ENCODE results near the gene NFATC1.

DNA sequence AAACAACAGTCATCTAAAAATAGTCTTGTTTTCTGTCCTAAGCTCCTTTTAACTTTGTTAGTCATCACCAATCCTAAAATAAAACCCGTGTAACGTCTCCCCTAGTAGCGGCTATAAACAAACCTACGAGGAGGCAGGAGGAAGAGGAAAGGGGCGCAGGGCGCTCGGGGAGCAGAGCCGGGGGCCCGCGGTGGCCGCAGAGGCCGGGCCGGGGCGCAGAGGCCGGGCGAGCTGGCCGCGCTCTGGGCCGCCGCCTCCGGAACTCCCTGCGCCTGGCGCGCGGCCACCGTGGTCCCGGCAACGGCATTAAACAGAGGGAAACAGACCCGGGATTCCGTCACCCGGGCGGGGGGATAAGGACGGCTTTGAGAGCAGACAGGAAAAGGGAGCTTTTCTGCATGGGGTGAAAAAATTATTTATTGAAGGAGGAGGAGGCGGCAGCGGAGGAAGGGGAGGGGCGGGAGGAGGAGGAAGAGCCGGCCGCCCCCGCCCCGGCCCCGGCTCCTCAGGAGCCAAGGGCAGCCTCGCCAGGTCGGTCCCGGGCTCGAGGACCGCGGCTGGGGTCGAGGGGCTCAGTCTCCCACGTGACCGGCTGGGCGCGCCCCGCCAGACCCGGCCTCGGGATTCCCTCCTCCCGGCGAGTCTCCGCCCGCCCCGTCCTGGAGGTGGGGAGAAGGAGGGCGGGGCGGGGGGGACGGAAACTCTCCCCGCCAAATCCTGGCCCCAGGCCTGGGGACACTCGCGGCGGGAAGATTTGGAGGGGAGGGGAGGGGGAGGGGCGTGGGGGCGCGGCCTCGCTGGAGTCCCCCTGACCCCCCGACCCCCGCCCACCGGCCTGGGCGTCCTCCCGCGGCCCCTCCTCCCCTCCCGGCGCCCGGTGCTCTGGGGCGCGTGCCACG is 1.8 kb upstream of the NFATC1 start:
- TF ChIP-seq, protein P1, sequence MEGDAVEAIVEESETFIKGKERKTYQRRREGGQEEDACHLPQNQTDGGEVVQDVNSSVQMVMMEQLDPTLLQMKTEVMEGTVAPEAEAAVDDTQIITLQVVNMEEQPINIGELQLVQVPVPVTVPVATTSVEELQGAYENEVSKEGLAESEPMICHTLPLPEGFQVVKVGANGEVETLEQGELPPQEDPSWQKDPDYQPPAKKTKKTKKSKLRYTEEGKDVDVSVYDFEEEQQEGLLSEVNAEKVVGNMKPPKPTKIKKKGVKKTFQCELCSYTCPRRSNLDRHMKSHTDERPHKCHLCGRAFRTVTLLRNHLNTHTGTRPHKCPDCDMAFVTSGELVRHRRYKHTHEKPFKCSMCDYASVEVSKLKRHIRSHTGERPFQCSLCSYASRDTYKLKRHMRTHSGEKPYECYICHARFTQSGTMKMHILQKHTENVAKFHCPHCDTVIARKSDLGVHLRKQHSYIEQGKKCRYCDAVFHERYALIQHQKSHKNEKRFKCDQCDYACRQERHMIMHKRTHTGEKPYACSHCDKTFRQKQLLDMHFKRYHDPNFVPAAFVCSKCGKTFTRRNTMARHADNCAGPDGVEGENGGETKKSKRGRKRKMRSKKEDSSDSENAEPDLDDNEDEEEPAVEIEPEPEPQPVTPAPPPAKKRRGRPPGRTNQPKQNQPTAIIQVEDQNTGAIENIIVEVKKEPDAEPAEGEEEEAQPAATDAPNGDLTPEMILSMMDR (IDR thresholded peaks at IDR 0.05; ENCODE audit: low read depth, low read length, poor library complexity, severe bottlenecking): no peak
- no peak for TF ChIP-seq EZH2phosphoT487 (IDR thresholded peaks at IDR 0.05; ENCODE audit: borderline replicate concordance, low read length)
